ENCODE data around the gene TTBK2.

DNA sequence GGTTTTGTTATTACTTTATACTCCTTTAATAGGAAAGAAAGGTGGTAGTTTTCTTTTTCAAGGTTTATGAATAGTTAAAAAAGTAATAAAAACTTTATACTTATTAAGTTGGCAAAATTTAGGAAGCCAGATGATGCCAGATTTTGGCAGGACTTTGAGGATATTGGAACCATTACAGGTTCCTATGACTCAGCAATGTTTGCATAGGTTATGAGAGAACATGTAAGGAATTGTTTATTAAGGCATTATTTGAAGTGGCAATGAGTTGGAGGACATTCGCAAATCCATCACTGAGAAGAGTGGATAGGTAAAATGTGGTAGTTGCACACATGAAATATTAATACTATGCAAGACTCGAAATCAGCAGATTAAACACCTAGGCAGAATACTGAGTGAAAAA lies 213.5 kb downstream of the TTBK2 start:
- TF ChIP-seq, protein P1, sequence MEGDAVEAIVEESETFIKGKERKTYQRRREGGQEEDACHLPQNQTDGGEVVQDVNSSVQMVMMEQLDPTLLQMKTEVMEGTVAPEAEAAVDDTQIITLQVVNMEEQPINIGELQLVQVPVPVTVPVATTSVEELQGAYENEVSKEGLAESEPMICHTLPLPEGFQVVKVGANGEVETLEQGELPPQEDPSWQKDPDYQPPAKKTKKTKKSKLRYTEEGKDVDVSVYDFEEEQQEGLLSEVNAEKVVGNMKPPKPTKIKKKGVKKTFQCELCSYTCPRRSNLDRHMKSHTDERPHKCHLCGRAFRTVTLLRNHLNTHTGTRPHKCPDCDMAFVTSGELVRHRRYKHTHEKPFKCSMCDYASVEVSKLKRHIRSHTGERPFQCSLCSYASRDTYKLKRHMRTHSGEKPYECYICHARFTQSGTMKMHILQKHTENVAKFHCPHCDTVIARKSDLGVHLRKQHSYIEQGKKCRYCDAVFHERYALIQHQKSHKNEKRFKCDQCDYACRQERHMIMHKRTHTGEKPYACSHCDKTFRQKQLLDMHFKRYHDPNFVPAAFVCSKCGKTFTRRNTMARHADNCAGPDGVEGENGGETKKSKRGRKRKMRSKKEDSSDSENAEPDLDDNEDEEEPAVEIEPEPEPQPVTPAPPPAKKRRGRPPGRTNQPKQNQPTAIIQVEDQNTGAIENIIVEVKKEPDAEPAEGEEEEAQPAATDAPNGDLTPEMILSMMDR (IDR thresholded peaks at IDR 0.05), result no peak
- TF ChIP-seq EZH2 (IDR thresholded peaks at IDR 0.05) (no peak), EZH2phosphoT487 (IDR thresholded peaks at IDR 0.05) (no peak)

All from neural progenitor cell (in vitro differentiated cells).